Right lobe of liver (tissue), 4 donors: Measurements from ENCODE around the gene SUPT5H.

Experiments
- POLR2A ChIP-seq: fragments of 450-650 bp; IDR thresholded peaks from one replicate; pipeline ENCODE4 v1.6.1; 2017; ENCODE audit warnings: antibody characterized with exemption, mild to moderate bottlenecking
- TF ChIP-seq, protein P1 (sequence below), 4 donors: fragments of 200-600 bp in 3 of 4; fragments of 450-650 bp in 1 of 4; IDR thresholded peaks; one replicate each; pipeline versions ENCODE4 v1.5.1 to v1.8.0; 2016 to 2022; ENCODE audit warnings: antibody characterized with exemption in 4 of 4, mild to moderate bottlenecking in 2 of 4
- donor health status: DM: no; HTN: no; CAD: no.
- donor health status: DM: no; HTN: no; CAD: no.
- donor health status: DM: no; HTN: yes; CAD: no.

DNA sequence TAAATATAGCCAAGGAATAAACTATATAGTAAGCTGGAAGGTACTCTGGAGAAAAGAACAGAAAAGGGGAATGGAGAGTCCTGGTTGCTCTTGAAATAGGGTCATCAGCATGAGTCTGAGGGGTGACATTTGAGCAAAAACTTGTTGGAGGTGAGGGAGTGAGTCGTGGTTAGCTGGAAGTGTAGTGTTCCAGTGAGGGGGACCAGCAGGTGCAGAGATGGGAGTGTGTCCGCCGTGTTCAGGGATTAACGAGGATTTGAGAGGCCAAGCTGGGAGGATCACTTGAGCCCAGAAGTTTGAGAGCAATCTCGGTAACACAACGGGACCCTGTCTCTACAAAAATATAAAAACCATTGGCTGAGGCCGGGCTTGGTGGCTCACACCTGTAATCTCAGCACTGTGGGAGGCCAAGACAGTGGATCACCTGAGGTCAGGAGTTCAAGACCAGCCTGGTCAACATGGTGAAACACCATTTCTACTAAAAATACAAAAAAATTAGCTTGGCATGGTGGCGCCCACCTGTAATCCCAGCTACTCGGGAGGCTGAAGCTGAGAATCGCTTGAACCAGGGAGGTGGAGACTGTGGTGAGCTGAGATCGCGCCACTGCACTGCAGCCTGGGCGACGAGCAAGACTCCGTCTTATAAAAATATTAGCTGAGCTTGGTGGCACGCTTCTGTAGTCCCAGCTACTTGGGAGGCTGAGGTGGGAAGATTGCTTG, 1.1 kb downstream of the SUPT5H start:
- TF ChIP-seq, protein P1, sequence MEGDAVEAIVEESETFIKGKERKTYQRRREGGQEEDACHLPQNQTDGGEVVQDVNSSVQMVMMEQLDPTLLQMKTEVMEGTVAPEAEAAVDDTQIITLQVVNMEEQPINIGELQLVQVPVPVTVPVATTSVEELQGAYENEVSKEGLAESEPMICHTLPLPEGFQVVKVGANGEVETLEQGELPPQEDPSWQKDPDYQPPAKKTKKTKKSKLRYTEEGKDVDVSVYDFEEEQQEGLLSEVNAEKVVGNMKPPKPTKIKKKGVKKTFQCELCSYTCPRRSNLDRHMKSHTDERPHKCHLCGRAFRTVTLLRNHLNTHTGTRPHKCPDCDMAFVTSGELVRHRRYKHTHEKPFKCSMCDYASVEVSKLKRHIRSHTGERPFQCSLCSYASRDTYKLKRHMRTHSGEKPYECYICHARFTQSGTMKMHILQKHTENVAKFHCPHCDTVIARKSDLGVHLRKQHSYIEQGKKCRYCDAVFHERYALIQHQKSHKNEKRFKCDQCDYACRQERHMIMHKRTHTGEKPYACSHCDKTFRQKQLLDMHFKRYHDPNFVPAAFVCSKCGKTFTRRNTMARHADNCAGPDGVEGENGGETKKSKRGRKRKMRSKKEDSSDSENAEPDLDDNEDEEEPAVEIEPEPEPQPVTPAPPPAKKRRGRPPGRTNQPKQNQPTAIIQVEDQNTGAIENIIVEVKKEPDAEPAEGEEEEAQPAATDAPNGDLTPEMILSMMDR (IDR thresholded peaks at IDR 0.05), result no peak
- no peak for TF ChIP-seq POLR2A
